Kidney epithelial cell (primary cell): ENCODE data around the gene SNAP47. TPM values are rescaled to one million over a fixed set of nuclear protein-coding genes. Genes with fewer than 3 reads are reported as not detected.

ENCODE experiments used
- DNase-seq: peaks from one replicate; pipeline ENCODE4 v3.0.0-alpha.2; 2010; ENCODE audit warnings: low read depth
- H3K27me3 ChIP-seq: 2 replicates; pipeline ENCODE4 v1.6.0; 2011; ENCODE audit warnings: low read length; ENCODE audit not compliant: control insufficient read depth, insufficient read depth
- H3K36me3 ChIP-seq: 2 replicates; pipeline ENCODE4 v1.5.1; 2011; ENCODE audit warnings: low read length; ENCODE audit not compliant: control insufficient read depth, insufficient read depth
- H3K4me3 ChIP-seq: 2 replicates; pipeline ENCODE4 v1.5.1; 2011; ENCODE audit warnings: low read depth, mild to moderate bottlenecking, control low read depth, low read length
- CTCF ChIP-seq: IDR thresholded peaks from 2 replicates; pipeline ENCODE4 v1.5.1; 2011; ENCODE audit warnings: mild to moderate bottlenecking, moderate library complexity, low read length, control low read depth, inconsistent platforms; ENCODE audit not compliant: insufficient read depth, poor library complexity, severe bottlenecking
- total RNA-seq: library from RNA; depleted of rRNA; stranded (reverse); fragments of >200 nt; gene quantifications from 2 replicates; pipeline ENCODE4 v1.2.3, GENCODE V29; 2015

The SNAP47 gene
- total RNA-seq, 1 donor from 2014 or later: 40.2 TPM

- no peak overlapping the region for H3K4me3 ChIP-seq
- H3K27me3 ChIP-seq: no peaks in the 10 kb centered on the region
- H3K36me3 ChIP-seq: no peaks in the 10 kb centered on the region
- DNase-seq: no peak
- TF ChIP-seq CTCF: no peak
Observed at GRCh38 chr1:227771326-227771725, 36.1 kb downstream of the SNAP47 start.

- H3K4me3 ChIP-seq: no peak overlapping the region
- H3K36me3 ChIP-seq: no peaks in the 10 kb centered on the region
- no peak for TF ChIP-seq CTCF
- no peak for DNase-seq
- no peaks in the 10 kb centered on the region for H3K27me3 ChIP-seq
Observed at GRCh38 chr1:227771771-227772170, 36.5 kb downstream of the SNAP47 start.

GRCh38 chr1:227773558-227773957 lies 38.3 kb downstream of the SNAP47 start:
- Histone ChIP-seq H3K36me3 (no peaks in the 10 kb centered on the region), H3K4me3 (no peak overlapping the region), H3K27me3 (no peaks in the 10 kb centered on the region)
- DNase-seq: no peak
- TF ChIP-seq CTCF: no peak

GRCh38 chr1:227774051-227774731 lies 39.0 kb downstream of the SNAP47 start:
- Histone ChIP-seq H3K27me3 (no peaks in the 10 kb centered on the region), H3K4me3 (no peak overlapping the region), H3K36me3 (no peaks in the 10 kb centered on the region)
- TF ChIP-seq CTCF: no peak
- DNase-seq: no peak

- no peak overlapping the region for H3K4me3 ChIP-seq
- H3K27me3 ChIP-seq: no peaks in the 10 kb centered on the region
- no peak for DNase-seq
- H3K36me3 ChIP-seq: no peaks in the 10 kb centered on the region
- no peak for TF ChIP-seq CTCF
Observed at GRCh38 chr1:227774821-227775661, 39.8 kb downstream of the SNAP47 start.

GRCh38 chr1:227775841-227776240 lies 40.6 kb downstream of the SNAP47 start:
- TF ChIP-seq CTCF: no peak
- Histone ChIP-seq H3K36me3 (no peaks in the 10 kb centered on the region), H3K27me3 (no peaks in the 10 kb centered on the region), H3K4me3 (no peak overlapping the region)
- DNase-seq: no peak
